Astrocyte of the cerebellum (primary cell): ENCODE data around the gene MYLIP.

ENCODE experiments used
- DNase-seq: peaks from one replicate; pipeline ENCODE4 v3.0.0-alpha.2; 2011; ENCODE audit warnings: low read depth
- H3K4me3 ChIP-seq: 2 replicates; pipeline ENCODE4 v1.5.1; 2011; ENCODE audit warnings: mild to moderate bottlenecking, low read depth, low read length, moderate library complexity
- CTCF ChIP-seq: IDR thresholded peaks from 2 replicates; pipeline ENCODE4 v1.5.1; 2012; ENCODE audit warnings: low read length, low read depth, moderate library complexity, mild to moderate bottlenecking; ENCODE audit errors: missing control alignments
- in situ Hi-C: cut with HindIII; loops from 2 replicates; pipeline ENCODE4 v1.10.0; 2017; ENCODE audit warnings: low sequenced_read_pairs

MYLIP gene

GRCh38 chr6:16104624-16105433, 24.1 kb upstream of the MYLIP start:
- H3K4me3 ChIP-seq = no peak overlapping the region
- in situ Hi-C loops = no loop called here
- no peak for DNase-seq
- TF ChIP-seq CTCF = no peak

- no peak for DNase-seq
- no peak for TF ChIP-seq CTCF
- no peak overlapping the region for H3K4me3 ChIP-seq
- in situ Hi-C loops = no loop called here
Measured at GRCh38 chr6:16105854-16106253, 23.0 kb upstream of the MYLIP start.

- DNase-seq = no peak
- H3K4me3 ChIP-seq = no peak overlapping the region
- TF ChIP-seq CTCF = no peak
- in situ Hi-C loops = no loop called here
Measured at GRCh38 chr6:16106991-16107787, 21.7 kb upstream of the MYLIP start.

GRCh38 chr6:16108419-16108818, 20.5 kb upstream of the MYLIP start:
- no peak overlapping the region for H3K4me3 ChIP-seq
- no peak for TF ChIP-seq CTCF
- in situ Hi-C loops = no loop called here
- no peak for DNase-seq

- in situ Hi-C loops = no loop called here
- DNase-seq = no peak
- H3K4me3 ChIP-seq = no peak overlapping the region
- no peak for TF ChIP-seq CTCF
Measured at GRCh38 chr6:16108921-16109658, 19.8 kb upstream of the MYLIP start.

- no peak for TF ChIP-seq CTCF
- no peak for DNase-seq
- in situ Hi-C loops = no loop called here
- no peak overlapping the region for H3K4me3 ChIP-seq
Measured at GRCh38 chr6:16109659-16110305, 19.1 kb upstream of the MYLIP start.
